ENCODE data around the gene RRAGB.
"Not testable (repeated sequence)": the region's sequence is repeated elsewhere in the genome, so short reads cannot be mapped to it uniquely, and the experiment has no call there.

The RRAGB gene

GRCh38 chrX:55774419-55774818 is 56.9 kb downstream of the RRAGB start:
- not testable (repeated sequence) for DNase-seq (ENCODE audit: low read depth in 2 of 2)

DNA sequence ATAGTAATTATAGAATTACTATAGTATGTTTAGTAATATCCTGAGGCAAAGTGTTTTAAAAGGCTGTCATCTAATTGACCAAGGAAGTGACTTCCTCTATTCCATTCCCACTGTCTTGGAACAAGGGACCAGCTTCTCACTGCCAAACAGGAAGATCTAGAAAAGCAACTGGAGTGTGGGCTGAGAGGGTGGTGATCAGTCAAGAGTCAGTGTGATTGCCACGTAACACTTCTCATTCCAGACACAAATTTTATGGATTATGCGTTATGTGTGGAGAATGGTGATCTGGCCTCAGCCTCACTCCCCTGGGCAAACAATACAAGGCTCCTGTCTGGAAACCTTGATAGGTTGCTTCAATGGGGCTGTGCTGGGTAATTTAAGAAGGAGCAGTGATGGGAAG is 60.0 kb downstream of the RRAGB start:
- DNase-seq (ENCODE audit: low read depth in 2 of 2): no peak

- DNase-seq (ENCODE audit: low read depth in 2 of 2): no peak
Observed at GRCh38 chrX:55778322-55778721, 60.8 kb downstream of the RRAGB start.

DNA sequence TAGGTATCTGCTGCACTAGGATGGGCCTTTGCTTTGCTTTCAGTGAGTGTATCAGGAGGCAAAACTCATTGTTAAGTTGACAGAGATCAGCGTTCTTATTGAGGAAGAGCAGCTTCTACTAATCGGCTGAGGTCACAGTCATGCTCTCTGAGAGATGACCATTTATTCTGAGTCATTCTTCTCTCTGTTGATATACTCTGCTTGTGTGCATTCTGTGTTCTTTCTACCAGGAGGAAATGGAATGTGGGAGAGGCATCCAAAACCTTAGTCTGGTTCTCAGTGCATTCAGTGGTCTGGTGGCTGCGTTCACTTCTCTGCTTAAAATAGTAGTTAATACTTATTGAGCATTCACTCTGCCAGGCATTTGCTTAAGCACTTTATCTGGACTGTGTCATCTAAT is 66.2 kb downstream of the RRAGB start:
- no peak for DNase-seq (ENCODE audit: low read depth in 2 of 2)

DNA sequence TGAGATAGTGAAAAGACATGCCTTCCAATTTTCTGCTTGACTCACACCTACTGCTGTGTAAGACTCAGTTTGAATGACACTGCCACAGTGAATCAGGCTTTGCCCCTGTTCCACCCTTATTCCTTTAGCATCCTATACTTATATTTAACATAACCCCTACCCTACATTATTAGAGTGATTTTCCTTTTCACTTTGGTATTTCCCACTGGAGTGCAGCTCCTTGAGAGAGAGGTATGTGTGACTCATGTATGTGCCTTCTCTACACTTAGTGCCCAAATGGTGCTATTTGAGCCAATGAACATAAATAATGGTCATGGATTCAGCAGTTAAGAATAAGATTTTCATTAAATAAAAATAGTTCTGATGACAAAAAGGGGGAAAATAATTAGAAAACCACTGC is 69.5 kb downstream of the RRAGB start:
- no peak for DNase-seq (ENCODE audit: low read depth in 2 of 2)

DNA sequence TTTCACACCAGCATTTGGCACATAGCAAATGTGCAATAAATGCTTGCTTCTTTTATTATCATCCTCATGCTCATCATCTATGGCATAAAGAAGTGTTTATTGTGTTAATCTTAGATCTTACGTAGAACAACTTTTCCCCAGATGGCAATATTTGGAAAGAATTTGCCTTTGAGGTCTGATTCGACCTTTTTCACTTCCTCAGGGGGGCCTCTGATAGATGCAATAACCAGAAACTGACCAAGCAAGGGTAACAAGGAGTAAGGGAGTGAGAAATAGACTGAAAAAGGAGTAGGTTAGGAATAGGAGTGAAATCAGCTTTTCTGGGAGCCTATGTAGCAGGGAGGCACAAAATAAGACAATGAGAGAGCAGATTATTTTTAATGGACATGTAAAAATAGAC is 70.2 kb downstream of the RRAGB start:
- DNase-seq (ENCODE audit: low read depth in 2 of 2): no peak

GRCh38 chrX:55794405-55794804 is 76.9 kb downstream of the RRAGB start:
- no peak for DNase-seq (ENCODE audit: low read depth in 2 of 2)

GRCh38 chrX:55796496-55796895 is 78.9 kb downstream of the RRAGB start:
- no peak for DNase-seq (ENCODE audit: low read depth in 2 of 2)

GRCh38 chrX:55801811-55802210 is 84.3 kb downstream of the RRAGB start:
- no peak for DNase-seq (ENCODE audit: low read depth in 2 of 2)
